GM13977 (cell line): ENCODE results near the gene ARPC2.

Source experiments
- DNase-seq: peaks from one replicate; pipeline ENCODE4 v3.0.0; 2012; ENCODE audit warnings: low spot score
- CTCF ChIP-seq: IDR thresholded peaks from 2 replicates; pipeline ENCODE4 v1.5.1; 2012; ENCODE audit warnings: mild to moderate bottlenecking, control low read depth; ENCODE audit not compliant: insufficient read depth; ENCODE audit errors: extremely low read depth, missing control alignments
- in situ Hi-C: fragments of 300-500 bp; cut with MboI; formaldehyde crosslinking; loops from one replicate; pipeline ENCODE4 v1.12.0; 2022; ENCODE audit warnings: low sequenced_read_pairs, low pct_unique_long_range_greater_than_20kb, mixed read lengths, inconsistent platforms; ENCODE audit not compliant: unreplicated experiment

ARPC2 gene

GRCh38 chr2:218291318-218292047 lies 74.5 kb downstream of the ARPC2 start:
- DNase-seq = no peak
- no peak for TF ChIP-seq CTCF
- in situ Hi-C loops = loop anchor here (25.0 kb wide), 1 partner anchor 371 kb away; the partner anchor contains the start of genes BCS1L, RNF25, STK36 and ZNF142

GRCh38 chr2:218292048-218293014 lies 75.3 kb downstream of the ARPC2 start, which contains the start of gene TMBIM1:
Gene TMBIM1, minus strand, starts transcription at chr2:218292503. Its CDS starts 10,362 bp downstream, at chr2:218282141.
- in situ Hi-C loops = loop anchor here (25.0 kb wide), 1 partner anchor 370 kb away; the partner anchor contains the start of genes BCS1L, RNF25, STK36 and ZNF142
- DNase-seq = peak; percentile 94
- peak; percentile 93 for TF ChIP-seq CTCF

GRCh38 chr2:218293715-218294429 lies 76.9 kb downstream of the ARPC2 start:
- in situ Hi-C loops = loop anchor here (25.0 kb wide), 1 partner anchor 368 kb away; the partner anchor contains the start of genes BCS1L, RNF25, STK36 and ZNF142
- DNase-seq = no peak
- no peak for TF ChIP-seq CTCF

GRCh38 chr2:218294430-218295022 lies 77.5 kb downstream of the ARPC2 start:
- in situ Hi-C loops = loop anchor here (25.0 kb wide), 1 partner anchor 368 kb away; the partner anchor contains the start of genes BCS1L, RNF25, STK36 and ZNF142
- no peak for DNase-seq
- no peak for TF ChIP-seq CTCF

GRCh38 chr2:218295029-218295428 lies 78.0 kb downstream of the ARPC2 start:
- in situ Hi-C loops = loop anchor here (25.0 kb wide), 1 partner anchor 367 kb away; the partner anchor contains the start of genes BCS1L, RNF25, STK36 and ZNF142
- no peak for TF ChIP-seq CTCF
- DNase-seq = no peak
